ENCODE results near the gene SLC8A2.

Gene SLC8A2

DNA sequence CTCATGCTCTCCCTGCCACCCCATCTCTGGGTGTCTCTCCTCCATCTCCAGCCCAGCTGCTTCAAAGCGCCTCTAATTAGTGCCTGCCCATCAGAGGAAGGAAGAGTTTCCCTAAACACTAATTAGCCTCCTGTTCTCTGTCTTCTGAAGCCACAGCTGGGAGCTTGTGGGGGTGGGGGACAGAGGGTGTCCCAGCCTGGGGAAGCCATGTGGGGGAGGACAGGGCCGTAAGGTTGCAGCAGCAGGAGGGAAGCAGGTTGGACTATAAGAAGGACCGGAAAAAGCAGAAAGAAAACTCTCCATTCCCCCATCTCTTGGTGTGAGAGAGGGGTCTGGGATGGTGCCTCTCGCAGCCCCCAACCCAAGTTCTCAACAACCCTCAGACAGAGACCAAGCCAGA lies 26.2 kb downstream of the SLC8A2 start:
- no peak for TF ChIP-seq TAF1 (IDR thresholded peaks at IDR 0.05; ENCODE audit: low read depth)
- TF ChIP-seq, protein P1, sequence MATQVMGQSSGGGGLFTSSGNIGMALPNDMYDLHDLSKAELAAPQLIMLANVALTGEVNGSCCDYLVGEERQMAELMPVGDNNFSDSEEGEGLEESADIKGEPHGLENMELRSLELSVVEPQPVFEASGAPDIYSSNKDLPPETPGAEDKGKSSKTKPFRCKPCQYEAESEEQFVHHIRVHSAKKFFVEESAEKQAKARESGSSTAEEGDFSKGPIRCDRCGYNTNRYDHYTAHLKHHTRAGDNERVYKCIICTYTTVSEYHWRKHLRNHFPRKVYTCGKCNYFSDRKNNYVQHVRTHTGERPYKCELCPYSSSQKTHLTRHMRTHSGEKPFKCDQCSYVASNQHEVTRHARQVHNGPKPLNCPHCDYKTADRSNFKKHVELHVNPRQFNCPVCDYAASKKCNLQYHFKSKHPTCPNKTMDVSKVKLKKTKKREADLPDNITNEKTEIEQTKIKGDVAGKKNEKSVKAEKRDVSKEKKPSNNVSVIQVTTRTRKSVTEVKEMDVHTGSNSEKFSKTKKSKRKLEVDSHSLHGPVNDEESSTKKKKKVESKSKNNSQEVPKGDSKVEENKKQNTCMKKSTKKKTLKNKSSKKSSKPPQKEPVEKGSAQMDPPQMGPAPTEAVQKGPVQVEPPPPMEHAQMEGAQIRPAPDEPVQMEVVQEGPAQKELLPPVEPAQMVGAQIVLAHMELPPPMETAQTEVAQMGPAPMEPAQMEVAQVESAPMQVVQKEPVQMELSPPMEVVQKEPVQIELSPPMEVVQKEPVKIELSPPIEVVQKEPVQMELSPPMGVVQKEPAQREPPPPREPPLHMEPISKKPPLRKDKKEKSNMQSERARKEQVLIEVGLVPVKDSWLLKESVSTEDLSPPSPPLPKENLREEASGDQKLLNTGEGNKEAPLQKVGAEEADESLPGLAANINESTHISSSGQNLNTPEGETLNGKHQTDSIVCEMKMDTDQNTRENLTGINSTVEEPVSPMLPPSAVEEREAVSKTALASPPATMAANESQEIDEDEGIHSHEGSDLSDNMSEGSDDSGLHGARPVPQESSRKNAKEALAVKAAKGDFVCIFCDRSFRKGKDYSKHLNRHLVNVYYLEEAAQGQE (IDR thresholded peaks at IDR 0.05; ENCODE audit: low read depth), result 0 out of 2 replicates have a peak, but pooled peaks have one; percentile 4

DNA sequence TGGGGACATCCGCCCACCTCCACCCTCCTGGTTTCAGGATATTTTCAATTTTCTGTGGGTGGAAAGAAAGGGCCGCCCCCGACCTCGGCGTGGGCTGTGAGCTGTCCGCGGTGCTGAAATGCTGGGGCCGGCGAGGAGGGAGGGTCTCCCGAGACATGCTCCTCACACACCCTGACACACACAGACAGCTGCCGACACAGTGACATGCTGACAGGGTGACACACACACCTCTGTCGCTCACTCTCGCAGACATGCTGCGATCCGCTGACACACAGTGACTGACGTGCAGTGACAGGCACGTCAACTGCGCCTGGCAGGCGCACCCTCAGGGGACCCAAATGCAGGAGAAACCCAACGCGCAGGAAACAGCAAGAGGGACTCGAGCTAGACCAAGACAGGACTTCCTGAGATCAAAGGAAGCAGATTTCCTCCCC lies 27.3 kb downstream of the SLC8A2 start:
- TF ChIP-seq ZBTB7A (IDR thresholded peaks at IDR 0.05; ENCODE audit: low read depth) (peak; percentile 75; the same call in 1 of the 2 replicates), RAD21 (IDR thresholded peaks at IDR 0.05; ENCODE audit: low read depth) (no peak), TEAD4 (IDR thresholded peaks at IDR 0.05) (0 out of 2 replicates have a peak, but pooled peaks have one; percentile 7), EGR1 (IDR thresholded peaks at IDR 0.05) (peak; percentile 92)
- TF ChIP-seq, protein P1 (IDR thresholded peaks at IDR 0.05; ENCODE audit: low read depth), result peak; percentile 97

DNA sequence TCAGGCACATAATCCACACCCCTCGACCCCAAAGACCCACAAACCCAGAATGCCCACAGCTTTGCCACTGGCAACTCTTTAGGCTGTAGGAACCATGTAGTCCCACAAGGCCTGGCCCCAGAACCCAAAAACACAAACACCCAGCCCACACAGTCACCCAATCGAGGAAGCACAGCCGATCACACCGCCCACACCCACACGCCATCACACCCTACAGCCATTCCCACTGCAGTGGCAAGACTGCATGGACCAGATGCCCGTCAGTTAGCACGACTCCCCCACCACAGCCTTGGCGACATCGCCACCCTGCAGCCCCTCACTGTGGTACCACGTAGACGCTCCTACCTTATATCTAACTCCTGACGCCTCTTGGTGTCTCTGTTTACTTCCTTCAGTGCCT lies 28.4 kb downstream of the SLC8A2 start:
- no peak for TF ChIP-seq RAD21 (IDR thresholded peaks at IDR 0.05; ENCODE audit: low read depth)
- TF ChIP-seq TCF12 (IDR thresholded peaks at IDR 0.05; ENCODE audit: low read depth), result no peak
- TF ChIP-seq EP300 (IDR thresholded peaks at IDR 0.05; ENCODE audit: borderline replicate concordance), result no peak
- no peak for TF ChIP-seq YY1 (IDR thresholded peaks at IDR 0.05; ENCODE audit: low read depth)
- TF ChIP-seq, protein P1 (IDR thresholded peaks at IDR 0.05; ENCODE audit: low read depth), result no peak
- no peak for TF ChIP-seq TAF1 (IDR thresholded peaks at IDR 0.05; ENCODE audit: low read depth)
- no peak for TF ChIP-seq CEBPB (IDR thresholded peaks at IDR 0.05)
- no peak for TF ChIP-seq NFIC (IDR thresholded peaks at IDR 0.05)
- no peak for TF ChIP-seq FOXM1 (IDR thresholded peaks at IDR 0.05; ENCODE audit: borderline replicate concordance, low read depth)
- no peak for TF ChIP-seq TEAD4 (IDR thresholded peaks at IDR 0.05)

DNA sequence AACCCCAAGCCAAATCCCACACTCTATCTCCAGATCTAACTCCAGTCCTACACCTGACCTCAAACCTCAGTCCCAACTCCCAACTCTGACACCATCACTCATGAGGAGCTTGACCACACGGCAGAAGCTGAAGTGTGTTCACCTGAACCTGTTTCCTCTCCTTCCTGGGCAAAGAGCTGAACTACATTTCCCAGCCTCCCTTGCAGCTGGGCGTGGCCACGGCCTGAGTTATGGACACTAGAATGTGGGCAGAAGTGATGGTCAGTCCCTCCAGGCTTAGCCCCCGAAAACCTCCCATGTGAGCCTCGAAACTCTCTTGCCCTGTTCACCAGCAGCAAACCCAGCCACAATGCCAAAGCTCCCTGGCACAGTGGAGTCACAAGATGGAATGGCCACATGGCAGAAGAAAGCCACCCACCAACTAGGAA lies 32.9 kb downstream of the SLC8A2 start:
- TF ChIP-seq FOXM1 (IDR thresholded peaks at IDR 0.05; ENCODE audit: borderline replicate concordance, low read depth), result no peak
- TF ChIP-seq, protein P1 (IDR thresholded peaks at IDR 0.05; ENCODE audit: low read depth), result no peak
- TF ChIP-seq ZBTB7A (IDR thresholded peaks at IDR 0.05; ENCODE audit: low read depth), result no peak
- TF ChIP-seq EP300 (IDR thresholded peaks at IDR 0.05; ENCODE audit: borderline replicate concordance), result no peak
- TF ChIP-seq RAD21 (IDR thresholded peaks at IDR 0.05; ENCODE audit: low read depth), result no peak

DNA sequence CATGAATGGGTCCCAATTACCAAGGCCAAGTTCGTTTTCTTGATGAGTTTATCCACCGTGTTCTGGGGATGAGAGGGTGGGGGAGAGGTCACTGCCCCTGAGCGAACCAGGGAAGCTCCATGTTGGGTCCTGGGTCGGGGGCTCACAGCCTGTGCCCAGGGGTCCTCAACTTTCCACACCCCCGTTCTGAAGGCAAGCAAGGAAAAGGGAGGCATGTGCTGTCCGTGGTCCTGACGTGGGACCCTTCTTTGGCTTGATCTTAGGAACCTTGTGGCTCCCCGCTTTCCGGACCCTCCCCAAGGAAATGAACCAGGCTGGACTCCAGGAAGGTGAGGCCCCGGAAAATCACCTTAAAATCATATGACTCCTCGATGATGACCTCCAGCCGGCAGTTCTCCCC lies 34.2 kb downstream of the SLC8A2 start:
- no peak for TF ChIP-seq FOXM1 (IDR thresholded peaks at IDR 0.05; ENCODE audit: borderline replicate concordance, low read depth)
- TF ChIP-seq, protein P1 (IDR thresholded peaks at IDR 0.05; ENCODE audit: low read depth), result peak; percentile 92
- peak; percentile 72 for TF ChIP-seq ZBTB7A (IDR thresholded peaks at IDR 0.05; ENCODE audit: low read depth)

Measured in Ishikawa (cell line).